ENCODE results near the gene ARPC2.

DNA sequence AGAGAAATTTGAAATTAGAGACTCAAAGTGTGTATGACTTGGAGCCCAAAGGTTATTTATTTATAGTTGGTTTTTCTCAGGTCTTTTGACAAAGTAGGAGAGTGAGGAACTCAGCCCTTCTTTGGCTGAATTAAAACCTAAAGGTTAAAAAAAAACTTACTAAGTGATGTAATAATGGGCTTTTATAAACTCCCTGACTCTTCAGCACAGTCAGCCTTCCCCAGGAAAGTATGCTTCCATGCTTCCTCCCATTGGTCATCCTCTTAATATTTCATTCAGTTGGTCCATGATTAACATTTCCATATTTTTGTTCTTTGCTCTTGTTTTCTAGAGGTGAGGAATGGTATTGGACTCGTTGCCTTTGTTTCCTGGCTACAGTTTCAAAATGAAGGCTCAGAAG lies 7.2 kb downstream of the ARPC2 start:
- TF ChIP-seq CTCF (IDR thresholded peaks at IDR 0.05 in 4 of 5, conservative IDR thresholded peaks at IDR 0.05 in 1 of 5) (no peak), POLR2A (IDR thresholded peaks at IDR 0.05) (no peak)

All from gastrocnemius medialis (tissue), 4 donors.